Pancreas (tissue), 10 donors: ENCODE results near the gene PLCH2. TPM values are rescaled to one million over a fixed set of nuclear protein-coding genes. Genes with fewer than 3 reads are reported as not detected.

Experiments
- ATAC-seq, 4 donors: fragments of 200-7000 bp; cut with Tn5 transposase; one replicate each; pipeline versions ENCODE4 v1.8.0 to v1.9.1; 2020; ENCODE audit warnings: mild to moderate bottlenecking in 4 of 4, moderate library complexity in 4 of 4
- DNase-seq, 6 donors: peaks; one replicate each; pipeline ENCODE4 v3.0.0-alpha.2; 2020
- FAIRE-seq: peaks from 2 replicates; lab custom pipeline; 2012; peaks lifted over from hg19 to GRCh38; lab: Jason Lieb, UNC
- H3K27ac ChIP-seq, 4 donors: fragments of 200-600 bp; sonication (generic); 1 replicate in 3 of 4; 2 replicates in 1 of 4; pipeline versions ENCODE4 v1.5.0 to v1.8.0; 2020
- H3K27me3 ChIP-seq, 4 donors: fragments of 200-600 bp; one replicate each; pipeline ENCODE4 v1.8.0; 2021
- H3K36me3 ChIP-seq, 3 donors: fragments of 200-600 bp; sonication (generic) in 1 of 3; one replicate each; pipeline versions ENCODE4 v1.5.0 to v1.8.0; 2020 to 2021
- H3K4me1 ChIP-seq, 3 donors: fragments of 200-600 bp; one replicate each; pipeline ENCODE4 v1.8.0; 2021
- H3K4me3 ChIP-seq, 4 donors: fragments of 200-600 bp; sonication (generic) in 2 of 4; one replicate each; pipeline versions ENCODE4 v1.5.0 to v1.8.0; 2020 to 2021
- H3K9me3 ChIP-seq, 4 donors: fragments of 200-600 bp; one replicate each; pipeline ENCODE4 v1.8.0; 2021
- WGBS, 2 donors: extraction: QIAGEN DNeasy Blood & Tissue Kit; methylation state at CpG; one replicate each; pipeline ENCODE4 v1.1.7; 2013; 5-methylcytosine and 5-hydroxymethylcytosine counted together
- intact Hi-C, 3 donors: fragments of 100-400 bp; cut with DNase I; formaldehyde crosslinking; loops; one replicate each; pipeline versions ENCODE4 v1.11.1 to v1.14.2; 2022
- polyA plus RNA-seq, 2 donors: library from polyadenylated mRNA; stranded (reverse); fragments of 200-250 nt; gene quantifications; one replicate each; pipeline ENCODE4 v1.2.3, GENCODE V29; 2013
- total RNA-seq, 6 donors: library from RNA; stranded (reverse); fragmentation: NEBNext Ultra II Directional in 4 of 6; extraction: Animal tissue kit (Norgen Biotek cat#: 25700) in 4 of 6; gene quantifications; one replicate each; pipeline versions ENCODE4 v1.2.1 to v1.2.4, GENCODE V29; 2021 to 2023
- TF ChIP-seq, protein P1 (sequence below), 4 donors: fragments of 200-600 bp; sonication (generic) in 3 of 4; IDR thresholded peaks; one replicate each; pipeline versions ENCODE4 v1.5.0 to v1.8.0; 2021; ENCODE audit warnings: antibody characterized with exemption in 4 of 4
- donor health status: healthy with polysubstance abuse.
- donor health status: DM: no; HTN: no; CAD: no; lungs with moderate emphysema.
- donor health status: DM: no; HTN: no; CAD: no.
- donor health status: control.
- donor health status: control.
- donor health status: Bipolar disorder and iron deficiency.
- donor health status: DM: yes; HTN: yes; CAD: no.
- donor health status: DM: no; HTN: no; CAD: no.
- donor health status: DM: no; HTN: no; CAD: no.
- donor health status: DM: yes; HTN: yes; CAD: no.

The PLCH2 gene
- total and polyA plus RNA-seq, 8 donors: 0.79 to 163 (median 3.3) TPM

DNA sequence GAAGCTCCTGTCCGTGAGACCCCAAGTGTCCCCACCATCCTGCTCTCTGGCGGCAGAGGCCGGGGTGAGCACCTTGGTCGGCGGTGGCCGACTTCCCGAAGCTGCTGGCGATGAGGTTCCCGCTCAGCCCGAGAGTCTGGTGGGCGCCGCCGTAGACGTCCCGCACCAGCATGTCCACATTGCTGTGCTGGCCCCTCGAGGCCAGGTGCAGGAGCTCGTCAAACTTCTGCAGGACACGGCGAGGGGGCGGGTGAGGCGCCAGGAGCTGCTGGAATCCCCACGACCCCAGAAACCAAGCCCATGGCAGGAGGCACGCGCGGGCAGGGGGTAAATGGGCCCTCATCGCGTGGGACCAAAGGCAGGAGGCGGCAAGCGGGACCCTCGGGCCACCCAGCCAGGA, 43.6 kb downstream of the PLCH2 start:
- Histone ChIP-seq H3K4me3 (no peak overlapping the region), H3K9me3 (no peaks in the 10 kb centered on the region), H3K36me3 (peaks cover 15 to 63% (median 36%) of the 10 kb centered on the region in 3 donors), H3K4me1 (peaks cover 0 to 9% (median 5%) of the 10 kb centered on the region in 3 donors), H3K27me3 (no peaks in the 10 kb centered on the region), H3K27ac (no peak overlapping the region)
- ATAC-seq (no peak), FAIRE-seq (no peak), DNase-seq (no peak)
- WGBS, 2 donors: 93 to 94% methylated on average over 30 of the region's 30 CpGs
- TF ChIP-seq, protein P1, sequence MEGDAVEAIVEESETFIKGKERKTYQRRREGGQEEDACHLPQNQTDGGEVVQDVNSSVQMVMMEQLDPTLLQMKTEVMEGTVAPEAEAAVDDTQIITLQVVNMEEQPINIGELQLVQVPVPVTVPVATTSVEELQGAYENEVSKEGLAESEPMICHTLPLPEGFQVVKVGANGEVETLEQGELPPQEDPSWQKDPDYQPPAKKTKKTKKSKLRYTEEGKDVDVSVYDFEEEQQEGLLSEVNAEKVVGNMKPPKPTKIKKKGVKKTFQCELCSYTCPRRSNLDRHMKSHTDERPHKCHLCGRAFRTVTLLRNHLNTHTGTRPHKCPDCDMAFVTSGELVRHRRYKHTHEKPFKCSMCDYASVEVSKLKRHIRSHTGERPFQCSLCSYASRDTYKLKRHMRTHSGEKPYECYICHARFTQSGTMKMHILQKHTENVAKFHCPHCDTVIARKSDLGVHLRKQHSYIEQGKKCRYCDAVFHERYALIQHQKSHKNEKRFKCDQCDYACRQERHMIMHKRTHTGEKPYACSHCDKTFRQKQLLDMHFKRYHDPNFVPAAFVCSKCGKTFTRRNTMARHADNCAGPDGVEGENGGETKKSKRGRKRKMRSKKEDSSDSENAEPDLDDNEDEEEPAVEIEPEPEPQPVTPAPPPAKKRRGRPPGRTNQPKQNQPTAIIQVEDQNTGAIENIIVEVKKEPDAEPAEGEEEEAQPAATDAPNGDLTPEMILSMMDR (IDR thresholded peaks at IDR 0.05): no peak
- intact Hi-C loops: no loop called here

DNA sequence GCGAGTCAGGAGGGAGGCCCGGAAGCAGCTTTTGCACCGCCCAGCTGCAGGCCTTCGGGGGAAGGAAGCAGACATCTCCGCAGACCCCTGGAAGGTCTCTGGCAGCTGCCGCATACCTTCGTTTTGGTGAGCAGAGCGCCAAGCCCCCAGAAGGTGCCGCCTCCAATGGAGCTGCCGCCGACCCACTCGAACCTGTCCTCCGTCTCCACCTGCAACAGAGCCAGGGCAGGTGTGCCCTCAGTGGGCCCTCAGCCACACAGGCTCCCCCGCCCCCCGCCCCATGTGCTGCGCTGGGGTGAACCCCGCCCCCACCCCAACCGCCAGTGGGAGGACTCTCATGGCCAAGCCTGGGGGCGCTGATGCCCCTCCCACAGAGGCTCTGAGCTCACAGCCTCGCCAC, 44.1 kb downstream of the PLCH2 start:
- TF ChIP-seq, protein P1 (IDR thresholded peaks at IDR 0.05): no peak
- intact Hi-C loops: no loop called here
- WGBS, 2 donors: 95 to 96% methylated on average over 19 to 20 of the region's 20 CpGs

DNA sequence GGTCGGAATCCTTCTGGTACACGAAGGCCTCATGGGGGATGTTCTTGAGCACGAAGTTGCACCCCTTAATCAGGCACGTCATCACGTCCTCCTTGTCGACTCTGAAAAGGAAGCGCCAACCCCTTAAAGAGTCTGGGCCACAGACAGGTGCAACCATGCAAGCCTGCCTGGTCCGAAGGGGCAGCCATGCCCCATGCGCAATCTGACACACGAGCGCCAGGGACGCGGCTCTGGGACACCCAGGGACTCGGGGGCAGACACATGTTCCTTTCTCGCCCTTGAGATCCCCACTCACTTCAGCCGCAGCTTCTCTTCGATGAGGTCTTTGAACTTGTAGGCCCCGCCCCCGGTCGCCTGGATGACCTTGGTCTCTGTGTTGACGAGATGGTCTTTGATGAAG, 44.7 kb downstream of the PLCH2 start:
- intact Hi-C loops: no loop called here
- TF ChIP-seq, protein P1 (IDR thresholded peaks at IDR 0.05): no peak
- no peak for FAIRE-seq
- H3K4me1 ChIP-seq: peaks cover 0 to 16% (median 8%) of the 10 kb centered on the region in 3 donors
- H3K9me3 ChIP-seq: no peaks in the 10 kb centered on the region
- no peak overlapping the region for H3K4me3 ChIP-seq
- no peak for DNase-seq
- no peak overlapping the region for H3K27ac ChIP-seq
- 79 to 80% methylated on average over 21 of the region's 21 CpGs for whole genome bisulfite sequencing, 2 donors
- ATAC-seq: no peak
- peaks cover 15 to 55% (median 36%) of the 10 kb centered on the region in 3 donors for H3K36me3 ChIP-seq
- no peaks in the 10 kb centered on the region for H3K27me3 ChIP-seq

More for the DNA sequence above, 44.1 kb downstream of the PLCH2 start:
- H3K36me3 ChIP-seq: peaks cover 15 to 59% (median 36%) of the 10 kb centered on the region in 3 donors
- H3K27me3 ChIP-seq: no peaks in the 10 kb centered on the region
- ATAC-seq: no peak
- H3K4me1 ChIP-seq: peaks cover 0 to 13% (median 8%) of the 10 kb centered on the region in 3 donors
- no peak for DNase-seq
- no peak for FAIRE-seq
- H3K27ac ChIP-seq: no peak overlapping the region
- H3K4me3 ChIP-seq: no peak overlapping the region
- H3K9me3 ChIP-seq: no peaks in the 10 kb centered on the region

DNA sequence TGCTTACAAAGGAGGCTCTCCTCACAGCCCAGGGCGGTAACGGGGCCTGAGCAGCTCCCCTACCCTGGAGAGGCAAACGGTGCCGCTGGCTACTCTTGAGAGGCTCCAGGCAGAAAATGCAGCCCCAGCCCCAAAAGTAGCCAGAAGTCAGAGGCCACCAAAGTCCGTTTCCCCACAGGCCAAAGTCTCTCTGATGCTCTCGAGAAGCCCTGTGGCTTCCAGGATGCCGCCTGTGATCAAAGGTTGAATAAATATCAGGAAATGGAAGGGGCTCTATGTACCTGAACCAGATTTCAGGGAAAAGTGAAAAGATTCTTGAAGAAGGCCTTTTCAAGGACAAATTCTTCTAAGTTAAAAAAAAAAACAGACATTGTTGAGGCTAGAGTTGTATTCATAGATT, 46.1 kb downstream of the PLCH2 start:
- 86 to 88% methylated on average over 7 of the region's 7 CpGs for WGBS, 2 donors
- intact Hi-C loops: no loop called here
- no peak overlapping the region for H3K4me3 ChIP-seq
- FAIRE-seq (no peak), ATAC-seq (no peak), DNase-seq (no peak)
- H3K27me3 ChIP-seq: no peaks in the 10 kb centered on the region
- H3K36me3 ChIP-seq: peaks cover 8 to 43% (median 32%) of the 10 kb centered on the region in 3 donors
- TF ChIP-seq, protein P1 (IDR thresholded peaks at IDR 0.05): no peak
- H3K9me3 ChIP-seq: no peaks in the 10 kb centered on the region
- H3K27ac ChIP-seq: no peak overlapping the region
- H3K4me1 ChIP-seq: peaks cover 0 to 16% (median 8%) of the 10 kb centered on the region in 3 donors

DNA sequence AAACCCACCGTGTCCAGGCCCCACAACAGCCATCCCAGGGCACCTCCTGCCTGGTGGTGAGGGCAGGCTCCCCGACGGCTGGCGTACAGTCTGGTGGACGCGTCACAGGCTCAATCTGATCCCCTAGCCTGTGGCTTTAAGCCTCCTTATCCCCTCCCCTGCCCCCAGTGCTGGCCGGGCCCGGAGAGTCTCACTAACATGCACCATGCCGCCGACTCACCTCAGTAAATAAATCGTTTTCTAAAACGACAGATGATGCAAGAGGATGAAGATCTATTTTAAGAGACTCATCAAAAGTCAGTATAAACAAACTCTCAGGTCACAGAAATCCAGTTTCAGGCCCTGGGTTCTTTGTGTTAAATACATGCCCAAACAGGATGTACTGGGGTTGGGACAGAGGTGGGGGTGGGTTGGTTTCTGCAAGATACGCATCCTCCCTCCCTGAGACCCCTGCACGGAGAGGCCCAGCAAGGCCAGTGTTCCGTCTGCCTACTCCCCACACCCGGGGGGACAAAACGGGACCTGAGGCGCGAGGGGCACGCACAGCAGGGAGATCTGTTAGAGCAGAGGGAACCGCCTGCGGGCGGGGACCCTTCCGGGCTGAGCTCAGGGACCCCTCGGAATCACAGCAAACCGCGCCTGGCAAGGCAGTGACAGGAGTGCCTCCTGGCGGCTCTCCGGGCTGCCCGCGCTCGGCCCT, 47.3 kb downstream of the PLCH2 start:
- Histone ChIP-seq H3K36me3 (peaks cover 5 to 31% (median 21%) of the 10 kb centered on the region in 3 donors), H3K27ac (no peak overlapping the region), H3K4me3 (no peak overlapping the region), H3K4me1 (peaks cover 0 to 19% (median 8%) of the 10 kb centered on the region in 3 donors), H3K27me3 (no peaks in the 10 kb centered on the region), H3K9me3 (no peaks in the 10 kb centered on the region)
- FAIRE-seq (no peak), ATAC-seq (no peak), DNase-seq (no peak)
- intact Hi-C loops: no loop called here
- WGBS, 2 donors: 73 to 75% methylated on average over 32 of the region's 32 CpGs
- TF ChIP-seq, protein P1 (IDR thresholded peaks at IDR 0.05): no peak
